Right lobe of liver (tissue), 4 donors: ENCODE measurements around the gene WDR1.

Experiments
- CTCF ChIP-seq, 4 donors: fragments of 200-600 bp in 3 of 4; fragments of 450-650 bp in 1 of 4; IDR thresholded peaks; one replicate each; pipeline versions ENCODE4 v1.5.1 to v1.8.0; 2016 to 2022; ENCODE audit warnings: antibody characterized with exemption in 4 of 4, mild to moderate bottlenecking in 2 of 4
- POLR2A ChIP-seq: fragments of 450-650 bp; IDR thresholded peaks from one replicate; pipeline ENCODE4 v1.6.1; 2017; ENCODE audit warnings: antibody characterized with exemption, mild to moderate bottlenecking
- donor health status: DM: no; HTN: no; CAD: no.
- donor health status: DM: no; HTN: no; CAD: no.
- donor health status: DM: no; HTN: yes; CAD: no.

- no peak for TF ChIP-seq POLR2A
- TF ChIP-seq CTCF (IDR thresholded peaks at IDR 0.05) = no peak
These were observed 40.6 kb downstream of the WDR1 start for GRCh38 chr4:10075953-10076391.
